OCI-LY7 (cell line): ENCODE data around the gene MISP3. TPM values are rescaled to one million over a fixed set of nuclear protein-coding genes. Genes with fewer than 3 reads are reported as not detected.

Experiments used
- BruUV-seq: library from RNA; stranded (reverse); fragments of 400-500 nt; replicated peaks from 2 replicates; lab custom pipeline; 2021; lab: Mats Ljungman, UMichigan
- CTCF ChIA-PET: fragments of 300-600 bp; sonication (Branson Sonifier 250); formaldehyde crosslinking; loops from one replicate; lab custom pipeline; 2022; ENCODE audit warnings: antibody characterized with exemption; ENCODE audit not compliant: unreplicated experiment; lab: Charles Lee
- POLR2A ChIA-PET: fragments of 300-600 bp; sonication (Branson Sonifier 250); formaldehyde crosslinking; loops from one replicate; lab custom pipeline; 2022; ENCODE audit warnings: antibody characterized with exemption; lab: Charles Lee
- DNase-seq: peaks from one replicate; pipeline ENCODE4 v3.0.0-alpha.2; 2015; ENCODE audit warnings: low spot score
- H2AFZ ChIP-seq: fragments of 200-600 bp; sonication (generic), shearing (Covaris generic); 2 replicates; pipeline ENCODE4 v1.6.1; 2014; ENCODE audit warnings: mild to moderate bottlenecking, antibody characterized with exemption, low read length, moderate library complexity
- H3K27ac ChIP-seq: fragments of 200-600 bp; sonication (generic); 2 replicates; pipeline ENCODE4 v1.5.1; 2014; ENCODE audit warnings: mixed run types, low read depth, mild to moderate bottlenecking, moderate library complexity, low read length, inconsistent platforms; ENCODE audit not compliant: poor library complexity, severe bottlenecking
- H3K36me3 ChIP-seq: fragments of 200-600 bp; sonication (generic); 2 replicates; pipeline ENCODE4 v1.6.1; 2014; ENCODE audit warnings: mild to moderate bottlenecking, antibody characterized with exemption, low read length, moderate library complexity, mixed read lengths; ENCODE audit not compliant: insufficient read depth
- H3K4me1 ChIP-seq: fragments of 200-600 bp; sonication (generic); 2 replicates; pipeline ENCODE4 v1.5.1; 2014; ENCODE audit warnings: mild to moderate bottlenecking, low read length; ENCODE audit not compliant: insufficient read depth, poor library complexity, severe bottlenecking
- H3K4me2 ChIP-seq: fragments of 200-600 bp; sonication (generic); 2 replicates; pipeline ENCODE4 v1.6.1; 2014; ENCODE audit warnings: mild to moderate bottlenecking, low read length
- H3K4me3 ChIP-seq: fragments of 200-600 bp; sonication (generic); 2 replicates; pipeline ENCODE4 v1.5.1; 2014; ENCODE audit warnings: mild to moderate bottlenecking, low read depth, low read length; ENCODE audit not compliant: poor library complexity, severe bottlenecking
- H3K79me2 ChIP-seq: fragments of 200-600 bp; sonication (generic); 2 replicates; pipeline ENCODE4 v1.6.1; 2016; ENCODE audit warnings: low read depth, mild to moderate bottlenecking, low read length, moderate library complexity, mixed read lengths; ENCODE audit not compliant: insufficient read depth
- H3K9me2 ChIP-seq: fragments of 200-600 bp; sonication (generic); 2 replicates; pipeline ENCODE4 v1.6.1; 2016; ENCODE audit warnings: mild to moderate bottlenecking, low read length, mixed read lengths; ENCODE audit not compliant: insufficient read depth
- H3K9me3 ChIP-seq: fragments of 200-600 bp; sonication (generic); 2 replicates; pipeline ENCODE4 v1.6.1; 2014; ENCODE audit warnings: mild to moderate bottlenecking, mixed run types, low read length, mixed read lengths
- H4K20me1 ChIP-seq: fragments of 200-600 bp; sonication (generic); 2 replicates; pipeline ENCODE4 v1.6.1; 2014; ENCODE audit warnings: mild to moderate bottlenecking, antibody characterized with exemption, low read length, moderate library complexity, mixed read lengths; ENCODE audit not compliant: insufficient read depth
- EZH2phosphoT487 ChIP-seq: fragments of 200-600 bp; sonication (generic); IDR thresholded peaks from 2 replicates; pipeline ENCODE4 v1.6.1; 2018; ENCODE audit warnings: low read depth, borderline replicate concordance, mild to moderate bottlenecking, mixed run types, antibody characterized with exemption, low read length, moderate library complexity, mixed read lengths
- intact Hi-C: fragments of 100-400 bp; cut with micrococcal nuclease; formaldehyde crosslinking; loops from one replicate; pipeline ENCODE4 v1.10.0; 2022; ENCODE audit not compliant: unreplicated experiment
- total RNA-seq, 2 experiments: library from RNA; depleted of rRNA in 1 of 2; stranded (reverse); fragments of >200 nt in 1 of 2; shearing (Covaris generic) in 1 of 2; gene quantifications; 2 replicates each; pipeline ENCODE4 v1.2.3, GENCODE V29; 2014 to 2022
- TF ChIP-seq, protein P1 (sequence below): fragments of 200-600 bp; sonication (generic); conservative IDR thresholded peaks from 2 replicates; pipeline ENCODE4 v1.5.1; 2014; ENCODE audit warnings: mild to moderate bottlenecking, antibody characterized with exemption, low read length, moderate library complexity, mixed read lengths

MISP3 gene
- total RNA-seq, 2 experiments from 2014 or later, result 3.3 to 3.9 TPM

GRCh38 chr19:14027856-14028450 lies 44.6 kb upstream of the MISP3 start, which contains the start of gene RLN3:
TSS of gene RLN3 (plus strand) at chr19:14028148. CDS start at chr19:14028205, 57 bp downstream.
- Histone ChIP-seq H3K9me3 (no peaks in the 10 kb centered on the region), H3K36me3 (no peaks in the 10 kb centered on the region), H3K79me2 (no peaks in the 10 kb centered on the region), H3K4me3 (no peak within 1 kb of the TSS), H4K20me1 (no peaks in the 10 kb centered on the region), H3K4me2 (no peak within 1 kb of the TSS), H3K27ac (no peak within 1 kb of the TSS), H3K9me2 (no peaks in the 10 kb centered on the region), H2AFZ (no peak within 1 kb of the TSS), H3K4me1 (peaks cover 20% of the 10 kb centered on the region)
- CTCF ChIA-PET, result no interaction called here
- intact Hi-C loops, result no loop called here
- TF ChIP-seq, protein P1, sequence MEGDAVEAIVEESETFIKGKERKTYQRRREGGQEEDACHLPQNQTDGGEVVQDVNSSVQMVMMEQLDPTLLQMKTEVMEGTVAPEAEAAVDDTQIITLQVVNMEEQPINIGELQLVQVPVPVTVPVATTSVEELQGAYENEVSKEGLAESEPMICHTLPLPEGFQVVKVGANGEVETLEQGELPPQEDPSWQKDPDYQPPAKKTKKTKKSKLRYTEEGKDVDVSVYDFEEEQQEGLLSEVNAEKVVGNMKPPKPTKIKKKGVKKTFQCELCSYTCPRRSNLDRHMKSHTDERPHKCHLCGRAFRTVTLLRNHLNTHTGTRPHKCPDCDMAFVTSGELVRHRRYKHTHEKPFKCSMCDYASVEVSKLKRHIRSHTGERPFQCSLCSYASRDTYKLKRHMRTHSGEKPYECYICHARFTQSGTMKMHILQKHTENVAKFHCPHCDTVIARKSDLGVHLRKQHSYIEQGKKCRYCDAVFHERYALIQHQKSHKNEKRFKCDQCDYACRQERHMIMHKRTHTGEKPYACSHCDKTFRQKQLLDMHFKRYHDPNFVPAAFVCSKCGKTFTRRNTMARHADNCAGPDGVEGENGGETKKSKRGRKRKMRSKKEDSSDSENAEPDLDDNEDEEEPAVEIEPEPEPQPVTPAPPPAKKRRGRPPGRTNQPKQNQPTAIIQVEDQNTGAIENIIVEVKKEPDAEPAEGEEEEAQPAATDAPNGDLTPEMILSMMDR, result no peak
- TF ChIP-seq EZH2phosphoT487, result no peak
- POLR2A ChIA-PET, result no interaction called here
- no peak for DNase-seq
- BruUV-seq, result no TSS peak

GRCh38 chr19:14028901-14029300 lies 43.7 kb upstream of the MISP3 start:
- Histone ChIP-seq H3K79me2 (no peaks in the 10 kb centered on the region), H3K4me3 (no peak overlapping the region), H3K4me2 (no peak overlapping the region), H4K20me1 (no peaks in the 10 kb centered on the region), H3K9me2 (no peaks in the 10 kb centered on the region), H3K9me3 (no peaks in the 10 kb centered on the region), H2AFZ (no peak overlapping the region), H3K27ac (no peak overlapping the region), H3K36me3 (no peaks in the 10 kb centered on the region), H3K4me1 (peaks cover 15% of the 10 kb centered on the region)
- POLR2A ChIA-PET, result interaction anchor here (0.7 to 0.8 kb wide), 2 partner anchors 10 to 281 kb away, joined by 3 to 4 read pairs; a partner anchor contains a TSS
- no TSS peak for BruUV-seq
- CTCF ChIA-PET, result no interaction called here
- DNase-seq, result no peak
- intact Hi-C loops, result no loop called here
- TF ChIP-seq, protein P1, result no peak
- TF ChIP-seq EZH2phosphoT487, result no peak
